GM19193 (cell line): ENCODE data around the gene FSTL3.

Experiments
- POLR2A ChIP-seq: IDR thresholded peaks from 4 replicates; pipeline ENCODE4 v1.6.1; 2011; ENCODE audit not compliant: insufficient read depth, insufficient read length; ENCODE audit errors: extremely low read depth

Gene FSTL3

DNA sequence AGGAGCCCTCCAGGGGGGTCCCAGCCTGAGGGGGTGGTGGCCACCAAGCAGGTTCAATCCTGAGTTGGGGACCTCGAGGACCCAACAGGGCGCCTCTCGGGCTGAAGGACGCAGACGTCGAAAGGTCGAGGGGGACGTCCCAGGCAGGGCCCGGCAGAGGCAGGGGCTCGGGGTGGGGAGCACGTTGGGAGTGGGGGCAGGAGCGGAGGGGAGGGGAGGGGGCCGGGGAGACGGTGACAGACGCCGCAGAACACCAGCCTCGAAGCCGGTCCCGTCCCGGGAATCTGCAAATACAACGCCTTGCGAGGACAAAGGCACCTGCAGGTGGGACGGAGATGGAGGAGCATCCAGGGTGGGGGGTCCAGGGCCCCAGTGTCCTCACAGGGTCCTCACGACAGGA lies 32.5 kb upstream of the FSTL3 start:
- TF ChIP-seq POLR2A = no peak

DNA sequence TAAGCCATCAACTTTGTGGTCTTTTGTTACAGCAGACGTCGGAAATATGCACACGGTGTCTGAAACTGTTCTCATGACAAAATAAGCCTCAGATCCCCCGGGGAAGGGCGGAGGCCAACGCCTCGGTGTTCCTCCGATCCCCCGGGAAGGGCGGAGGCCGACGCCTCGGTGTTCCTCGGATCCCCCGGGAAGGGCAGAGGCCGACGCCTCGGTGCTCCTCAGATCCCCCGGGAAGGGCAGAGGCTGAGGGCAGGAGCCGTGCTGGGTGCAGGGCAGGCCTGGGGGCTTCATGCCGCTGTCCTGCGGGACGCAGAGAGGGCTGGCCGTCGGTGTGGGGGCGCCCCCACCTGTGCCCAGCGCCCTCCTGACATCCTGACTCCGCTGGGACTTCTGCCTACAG lies 31.8 kb upstream of the FSTL3 start:
- TF ChIP-seq POLR2A = no peak

DNA sequence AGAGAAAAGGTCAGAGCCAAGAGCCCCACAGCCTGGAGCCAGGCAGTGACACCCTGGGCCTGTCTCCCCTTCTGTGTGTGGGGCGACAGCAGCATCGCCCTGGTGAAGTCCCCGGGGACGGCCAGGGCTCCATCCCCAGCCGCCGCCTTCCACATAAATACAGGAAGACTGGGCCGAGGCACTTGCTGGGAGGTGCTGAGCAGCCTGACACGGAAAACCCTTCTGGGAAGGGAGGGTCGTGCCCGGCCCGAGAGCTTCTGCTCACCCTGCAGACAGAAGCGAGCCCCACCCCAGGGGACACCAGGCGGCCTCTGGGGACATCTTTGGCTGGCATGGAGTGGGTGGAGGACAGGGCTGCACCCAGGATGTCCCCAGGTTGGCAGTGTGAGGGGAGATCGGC lies 31.4 kb upstream of the FSTL3 start:
- no peak for TF ChIP-seq POLR2A

DNA sequence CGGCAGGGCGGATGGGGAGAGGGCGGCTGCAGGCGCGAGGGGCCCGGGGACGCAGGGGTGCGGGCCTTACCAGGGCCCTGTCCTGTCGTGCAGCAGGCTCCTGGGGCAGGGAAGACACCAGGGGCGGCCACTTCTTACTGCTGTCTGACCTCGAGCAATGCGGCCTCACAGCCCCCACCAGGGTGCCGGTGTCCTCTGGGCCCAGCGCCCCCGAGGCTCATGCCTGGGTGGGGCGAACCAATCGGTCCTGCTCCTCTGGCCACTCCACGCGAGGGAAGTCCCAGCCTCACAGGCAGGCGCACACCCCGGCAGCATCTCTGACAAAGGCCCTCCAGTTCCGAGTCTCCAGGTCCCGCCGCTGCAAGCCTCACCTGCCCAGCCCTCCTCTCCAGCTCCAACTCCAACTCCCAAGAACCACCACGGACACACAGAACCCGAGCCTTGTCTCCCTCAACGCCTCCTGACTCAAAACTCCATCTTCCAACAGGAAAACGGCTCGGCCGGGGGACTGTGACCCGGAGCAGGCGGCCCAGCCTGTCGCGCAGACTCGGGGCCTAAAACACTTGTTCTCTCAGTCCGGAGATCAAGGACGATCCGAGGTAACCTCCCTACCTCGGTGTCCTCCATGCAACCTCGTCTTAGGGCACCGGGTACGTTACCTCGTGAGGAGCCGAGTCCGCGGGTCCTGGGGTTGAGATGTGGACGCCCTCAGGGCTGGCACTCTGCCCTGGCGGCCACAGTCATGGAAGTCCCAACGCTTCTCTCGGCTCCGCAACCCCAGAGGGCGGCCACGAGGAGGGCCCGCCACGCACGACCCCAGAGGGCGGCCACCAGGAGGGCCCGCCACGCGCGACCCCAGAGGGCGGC lies 30.0 kb upstream of the FSTL3 start:
- no peak for TF ChIP-seq POLR2A

DNA sequence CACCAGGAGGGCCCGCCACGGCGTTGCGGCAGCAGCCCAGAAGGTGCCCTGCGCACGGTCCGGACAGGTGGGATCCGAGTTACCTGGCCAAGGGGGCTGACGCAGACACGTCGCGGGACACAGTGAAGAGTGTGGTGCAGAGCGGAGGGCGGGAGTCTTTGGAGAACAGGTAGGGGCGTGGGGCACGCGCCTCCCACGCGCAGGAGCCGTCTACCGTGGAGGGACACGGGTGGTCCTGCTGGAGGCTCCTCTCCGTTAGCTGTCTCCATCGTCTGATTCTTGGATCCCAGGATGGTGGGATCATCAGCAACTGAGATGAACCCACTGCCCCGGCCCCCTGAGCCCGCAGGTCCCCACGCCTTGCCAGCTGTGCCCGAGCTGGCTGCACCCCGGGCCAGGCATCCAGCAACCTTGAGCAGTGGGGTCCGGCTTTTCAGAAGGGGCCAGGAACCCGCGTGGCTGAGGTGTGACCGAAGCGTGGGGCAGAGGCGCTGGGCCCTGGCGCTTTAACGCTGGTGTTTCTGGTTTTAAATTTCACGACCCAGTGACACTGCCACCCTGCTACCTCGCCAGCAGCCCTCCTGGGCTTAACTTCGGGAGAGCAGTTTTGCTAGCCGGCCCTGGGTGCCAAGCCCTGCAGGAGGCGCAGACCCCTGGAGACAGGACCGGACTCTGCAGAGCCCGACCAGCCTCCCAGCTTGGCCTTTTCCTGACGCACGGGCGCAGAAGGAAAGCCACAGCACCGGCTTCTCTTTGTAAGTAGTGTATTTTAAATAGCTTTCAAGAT lies 29.2 kb upstream of the FSTL3 start:
- no peak for TF ChIP-seq POLR2A

DNA sequence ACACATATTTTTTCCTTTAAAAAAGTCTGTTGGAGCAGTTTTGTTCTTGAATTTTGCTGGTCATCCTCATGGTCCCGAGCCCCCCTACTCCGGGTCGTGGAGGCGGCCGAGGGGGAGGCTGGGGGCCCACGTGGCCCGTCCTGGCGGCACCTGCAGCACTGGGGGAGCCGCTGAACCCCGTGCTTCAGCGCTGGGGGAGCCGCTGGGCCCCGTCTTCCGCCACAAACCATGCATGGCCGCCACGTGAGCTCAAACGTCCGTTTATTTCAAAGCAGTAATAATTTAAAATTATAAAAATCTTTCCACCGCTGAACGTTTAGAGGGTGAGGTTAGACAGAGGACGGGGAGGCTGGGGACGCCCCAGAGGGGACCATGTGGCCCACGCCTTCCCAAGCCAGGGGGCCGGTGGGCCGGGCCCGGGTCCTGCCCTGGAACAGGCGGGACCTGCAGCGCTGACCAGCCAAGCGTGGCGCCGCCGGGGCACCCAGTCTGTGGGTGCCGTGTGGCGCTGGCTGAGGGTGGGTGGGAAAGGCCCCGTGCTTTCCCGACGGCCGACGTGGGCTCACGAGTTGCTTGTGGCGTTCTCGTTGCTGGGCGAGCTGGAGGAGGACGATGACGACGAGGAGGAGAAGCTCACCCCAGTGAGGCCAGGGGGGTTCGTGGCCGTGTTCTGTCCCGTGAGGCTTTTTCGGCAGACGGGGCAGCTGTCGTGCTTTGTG lies 28.5 kb upstream of the FSTL3 start:
- TF ChIP-seq POLR2A = no peak

DNA sequence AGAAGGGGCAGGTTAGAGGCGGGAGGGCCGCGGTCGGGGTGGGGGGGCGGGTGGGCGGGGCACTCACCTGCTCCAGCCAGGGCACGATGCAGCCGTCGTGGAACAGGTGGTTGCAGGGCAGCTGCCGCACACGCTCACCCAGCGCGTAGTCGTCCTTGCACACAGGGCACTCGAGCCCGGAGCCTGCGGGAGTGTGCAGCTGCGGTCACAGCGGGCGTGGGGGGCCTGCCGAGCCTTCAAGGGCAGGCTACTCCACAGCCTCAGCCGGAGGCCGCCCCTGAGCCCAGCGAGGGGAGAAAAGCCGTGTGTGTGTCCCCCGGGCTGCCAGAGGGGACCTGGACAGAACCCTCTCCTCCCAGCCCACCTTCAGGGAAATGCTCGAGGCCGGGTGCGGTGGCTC lies 27.9 kb upstream of the FSTL3 start:
- no peak for TF ChIP-seq POLR2A

DNA sequence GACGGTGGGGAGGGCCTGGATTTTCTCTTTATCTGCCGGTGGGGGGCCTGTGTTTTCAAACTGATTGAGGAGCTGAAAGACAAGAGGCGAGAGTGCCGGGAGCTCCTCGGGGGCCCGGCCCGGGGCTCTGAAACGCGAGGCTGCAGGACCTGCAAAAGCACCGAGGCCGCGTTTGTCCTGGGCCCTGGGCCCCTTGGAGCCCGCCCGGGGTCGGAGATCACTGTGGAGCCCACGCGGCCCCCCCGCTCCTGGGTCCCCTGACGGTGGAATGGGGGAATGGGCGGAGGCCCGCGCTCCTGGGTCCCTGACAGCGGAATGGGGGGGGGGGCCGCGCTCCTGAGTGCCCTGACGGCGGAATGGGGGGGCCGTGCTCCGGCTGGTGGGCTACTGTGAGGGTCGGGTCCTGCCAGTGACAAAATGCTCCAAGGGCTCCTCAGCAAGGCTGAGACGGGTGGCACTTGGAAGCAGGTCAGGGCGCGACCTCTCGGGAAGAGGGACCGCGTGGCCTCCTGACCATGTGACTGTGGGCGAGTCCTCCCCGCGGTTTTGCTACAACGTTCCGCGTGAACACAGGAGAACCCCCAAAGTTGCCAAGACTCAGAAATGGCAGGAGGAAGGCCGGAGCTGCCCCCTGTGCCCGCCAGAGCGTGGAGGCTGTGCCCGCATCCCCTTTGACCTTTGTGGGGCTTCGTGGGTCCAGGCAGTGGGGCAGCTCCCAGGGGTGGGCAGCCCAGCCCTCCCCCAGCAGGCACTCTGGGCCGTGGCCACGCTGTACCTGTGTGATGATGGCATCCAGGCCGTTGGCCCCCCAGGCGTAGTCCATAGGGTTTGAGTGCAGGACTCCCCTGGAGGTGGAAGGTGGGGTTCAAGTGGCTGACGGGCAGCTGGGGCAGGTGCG lies 27.0 kb upstream of the FSTL3 start:
- no peak for TF ChIP-seq POLR2A

DNA sequence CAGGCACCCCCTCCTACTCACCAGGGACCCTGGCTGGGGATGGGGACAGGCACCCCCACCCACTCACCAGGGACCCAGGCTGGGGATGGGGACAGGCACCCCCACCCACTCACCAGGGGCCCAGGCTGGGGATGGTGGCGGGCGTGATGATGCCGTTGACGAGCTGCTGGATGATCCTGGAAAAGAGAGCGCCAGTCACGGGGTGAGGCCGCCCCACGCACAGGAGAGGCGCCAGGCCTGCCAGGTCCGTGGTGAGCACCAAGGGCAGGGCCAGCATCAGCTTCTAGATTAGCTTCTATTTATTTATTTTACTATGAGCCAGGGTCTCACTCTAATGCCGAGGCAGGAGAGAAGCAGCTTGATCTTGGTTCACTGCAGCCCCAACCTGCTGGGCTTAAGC lies 26.1 kb upstream of the FSTL3 start:
- TF ChIP-seq POLR2A = no peak

DNA sequence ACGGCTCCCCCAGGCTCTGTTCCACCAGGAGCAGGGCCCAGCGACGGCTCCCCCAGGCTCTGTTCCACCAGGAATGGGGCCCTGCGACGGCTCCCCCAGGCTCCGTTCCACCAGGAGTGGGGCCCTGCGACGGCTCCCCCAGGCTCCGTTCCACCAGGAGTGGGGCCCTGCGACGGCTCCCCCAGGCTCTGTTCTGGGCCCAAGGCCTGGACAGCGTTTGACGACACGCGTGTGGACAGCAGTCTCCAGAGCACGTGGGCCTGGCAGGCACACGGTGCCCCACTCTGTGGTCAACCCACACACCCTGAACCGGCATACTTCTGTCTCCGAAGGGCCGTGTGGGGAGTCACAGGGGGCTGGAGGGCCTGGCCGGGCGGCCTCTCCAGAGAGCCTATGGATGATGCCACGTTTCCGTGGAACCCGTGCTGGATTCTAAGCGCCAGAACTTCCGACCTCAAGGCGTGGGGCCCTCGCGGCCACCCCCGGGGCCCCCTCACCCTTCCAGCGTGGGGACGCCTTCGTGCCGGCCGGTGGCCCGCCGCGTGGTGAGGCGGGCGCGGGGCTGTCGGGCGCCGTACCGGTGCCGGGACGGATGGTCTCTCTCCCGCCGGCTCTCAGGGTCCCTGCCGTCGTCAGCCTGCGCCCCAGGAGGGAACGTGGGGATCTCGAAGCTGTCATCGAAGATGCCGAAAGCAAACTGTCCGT lies 24.9 kb upstream of the FSTL3 start:
- no peak for TF ChIP-seq POLR2A

DNA sequence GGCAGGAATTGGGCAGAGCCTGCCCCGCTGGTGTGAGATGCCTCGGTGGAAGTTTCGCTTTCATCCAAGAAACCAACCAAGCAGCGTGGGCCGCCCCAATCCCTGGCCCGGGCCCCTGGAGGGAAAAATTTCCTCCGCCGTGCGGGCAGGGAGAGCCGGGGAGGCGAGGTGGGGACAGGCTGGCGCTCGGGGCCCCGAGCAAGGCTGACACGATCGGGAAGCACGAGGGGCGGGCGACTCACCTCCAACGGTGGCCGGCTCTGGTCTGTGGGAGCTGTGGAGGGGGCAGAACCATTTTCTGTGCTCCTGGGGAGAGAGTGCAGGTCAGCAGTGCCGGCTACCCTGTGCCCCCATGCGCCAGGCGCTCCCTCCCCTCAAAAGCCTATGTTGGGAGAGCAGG lies 24.2 kb upstream of the FSTL3 start:
- no peak for TF ChIP-seq POLR2A

DNA sequence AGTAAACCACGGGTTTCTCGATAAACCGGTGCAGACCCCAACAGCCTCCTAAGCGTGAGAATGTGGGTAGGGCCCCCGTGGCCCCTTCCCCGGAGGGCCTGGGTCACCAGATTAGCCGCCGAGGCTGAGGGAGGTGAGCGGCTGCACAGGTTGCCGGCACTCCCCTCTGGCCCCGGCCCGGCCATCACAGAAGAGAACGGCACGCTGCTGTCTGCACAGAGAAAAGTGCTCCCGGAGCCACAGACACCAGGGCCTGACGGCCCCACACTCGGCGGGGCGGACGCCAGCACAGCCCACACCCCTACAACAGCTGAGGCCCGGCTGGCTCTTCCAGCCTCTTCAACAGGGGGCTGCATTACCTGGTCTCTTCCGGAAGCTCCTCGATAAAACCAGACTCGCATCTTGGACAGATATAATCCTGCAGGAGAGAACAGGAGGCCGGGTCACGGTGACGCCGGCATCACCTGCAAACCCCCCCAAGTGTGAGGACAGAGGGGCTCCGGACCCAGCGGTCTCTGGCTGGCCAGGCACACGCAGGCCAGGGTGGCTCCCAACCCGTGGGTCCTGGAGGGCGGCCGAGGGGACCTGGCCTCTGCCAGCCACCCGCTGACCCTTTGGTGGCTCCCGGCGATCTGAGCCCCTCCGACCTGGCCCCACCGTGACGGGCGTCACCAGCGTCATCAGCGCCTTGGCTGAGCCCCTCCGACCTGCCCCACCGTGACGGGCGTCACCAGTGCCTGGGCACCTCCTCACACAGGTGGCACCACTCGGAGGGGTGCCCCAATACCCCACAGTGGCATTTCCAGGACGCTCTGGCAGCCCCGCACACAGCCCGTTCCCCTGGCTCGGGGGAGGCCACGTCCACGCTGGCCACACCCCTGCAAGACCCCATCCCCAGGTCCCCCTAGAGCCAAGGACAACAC lies 23.5 kb upstream of the FSTL3 start:
- TF ChIP-seq POLR2A = no peak

DNA sequence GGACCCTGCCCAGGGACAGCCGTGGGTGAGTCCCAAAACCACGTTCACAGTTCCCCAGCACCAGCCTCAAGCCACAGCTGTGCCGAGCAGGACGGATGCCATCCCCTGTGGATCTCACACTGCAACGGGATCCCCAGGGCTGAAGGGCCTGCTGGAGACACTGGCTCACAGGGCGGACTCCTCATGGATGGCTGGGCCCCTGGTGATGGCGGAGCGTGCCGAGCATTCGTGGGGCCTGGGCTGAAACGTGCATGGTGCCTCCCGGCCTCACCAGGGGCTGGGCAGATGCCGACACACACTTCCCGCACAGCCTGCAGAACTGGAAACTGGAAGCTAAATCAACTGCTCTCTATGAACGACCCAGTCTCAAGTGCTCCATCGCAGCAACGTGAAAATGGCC lies 22.8 kb upstream of the FSTL3 start:
- TF ChIP-seq POLR2A = no peak
